Occipital lobe (tissue), 2 donors: ENCODE results near the gene SVOPL. TPM values are rescaled to one million over a fixed set of nuclear protein-coding genes. Genes with fewer than 3 reads are reported as not detected.

ENCODE experiments used
- DNase-seq: peaks from one replicate; lab custom pipeline; 2025; lab: John Stamatoyannopoulos, UW
- total RNA-seq: library from RNA; depleted of rRNA; stranded (reverse); fragments of >200 nt; gene quantifications from one replicate; pipeline ENCODE4 v1.2.3, GENCODE V29; 2014

Gene SVOPL
- total RNA-seq, 1 donor from 2014 or later: 0.78 TPM

GRCh38 chr7:138662076-138662990 lies 38.8 kb downstream of the SVOPL start:
- no peak for DNase-seq

DNA sequence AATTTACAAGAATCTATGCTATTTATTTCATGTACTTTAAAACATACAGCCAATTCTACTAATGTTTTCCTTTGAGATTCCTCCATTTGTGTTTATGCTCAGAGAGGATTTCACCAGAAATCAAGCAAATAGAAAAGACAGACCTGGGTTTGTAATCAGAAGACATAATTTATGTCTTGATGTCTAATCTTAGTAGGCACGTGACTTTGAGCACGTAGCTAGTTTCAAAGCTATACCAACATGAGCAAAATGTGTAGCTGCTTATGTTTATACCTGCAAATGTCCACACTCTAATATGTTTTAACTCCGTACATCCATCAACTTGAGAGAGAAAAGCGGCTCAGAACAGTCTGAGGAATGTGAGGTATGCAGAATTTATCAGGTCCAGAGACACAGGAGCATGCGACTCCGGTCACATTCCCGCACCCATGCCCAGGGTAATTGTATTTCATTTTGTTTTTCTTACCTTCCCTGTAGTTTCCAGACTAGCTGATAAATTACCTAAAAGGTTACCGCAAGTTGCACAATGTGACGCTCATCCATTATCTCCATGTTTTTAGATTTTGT lies 40.0 kb downstream of the SVOPL start:
- no peak for DNase-seq

GRCh38 chr7:138658889-138659288 lies 42.3 kb downstream of the SVOPL start:
- no peak for DNase-seq

DNA sequence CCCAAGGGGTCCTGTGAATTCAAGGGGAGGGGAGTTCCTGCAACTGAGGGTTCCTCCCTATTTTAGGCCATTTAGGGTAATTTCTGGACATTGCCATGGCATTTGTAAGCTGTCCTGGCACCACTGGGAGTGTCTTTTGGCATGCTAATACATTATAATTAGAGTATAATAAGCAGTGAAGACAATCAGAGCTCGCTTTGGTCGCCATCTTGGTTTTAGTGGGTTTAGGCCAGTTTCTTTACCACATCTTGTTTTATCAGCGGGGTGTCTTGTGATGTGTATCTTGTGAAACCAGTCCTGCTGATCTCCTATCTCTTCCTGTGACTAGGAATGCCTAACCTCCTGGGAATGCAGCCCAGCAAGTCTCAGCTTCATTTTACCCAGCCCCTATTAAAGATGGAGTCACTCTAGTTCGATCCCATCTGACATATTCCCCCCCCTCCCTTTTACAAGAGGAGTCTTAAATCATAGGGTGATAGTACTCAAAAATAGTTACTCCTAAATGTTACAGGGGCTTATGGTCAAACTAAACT lies 43.2 kb downstream of the SVOPL start:
- DNase-seq: no peak

GRCh38 chr7:138656952-138657351 lies 44.2 kb downstream of the SVOPL start:
- DNase-seq: no peak

DNA sequence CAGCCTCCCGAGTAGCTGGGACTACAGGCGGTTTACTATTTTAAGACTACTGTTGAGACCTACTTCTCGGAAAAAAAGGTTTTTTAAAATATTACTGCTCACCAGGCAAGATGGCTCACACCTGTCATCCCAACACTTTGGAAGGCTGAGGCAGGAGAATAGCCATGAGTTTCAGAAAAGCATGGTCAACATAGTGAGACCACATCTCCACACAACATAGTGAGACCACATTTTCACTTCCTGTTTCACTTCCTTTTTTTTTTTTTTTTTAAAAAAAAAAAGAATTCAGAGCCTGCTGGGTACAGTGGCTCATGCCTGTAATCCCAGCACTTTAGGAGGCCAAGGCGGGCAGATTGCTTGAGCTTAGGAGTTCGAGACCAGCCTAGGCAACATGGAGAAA lies 46.5 kb downstream of the SVOPL start:
- no peak for DNase-seq

DNA sequence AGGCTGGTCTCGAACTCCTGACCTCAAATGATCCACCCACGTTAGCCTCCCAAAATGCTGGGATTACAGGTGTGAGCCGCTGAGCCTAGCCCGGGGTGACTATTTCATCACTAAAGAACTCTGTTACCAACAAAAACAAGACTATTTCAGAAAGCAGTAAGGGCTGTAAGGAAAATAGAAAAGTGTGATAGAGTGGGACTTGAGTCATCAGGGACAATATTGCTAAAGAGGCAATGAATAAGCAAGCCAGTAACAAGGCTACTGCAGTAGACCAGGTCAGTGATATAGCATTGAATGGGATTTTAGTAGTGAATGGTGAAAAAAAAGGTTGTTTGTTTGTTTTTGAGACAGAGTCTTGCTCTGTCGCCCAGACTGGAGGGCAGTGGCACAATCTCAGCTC lies 51.7 kb downstream of the SVOPL start:
- no peak for DNase-seq

- no peak for DNase-seq
Measured at GRCh38 chr7:138645284-138645683, 55.9 kb downstream of the SVOPL start.

GRCh38 chr7:138632826-138633602 lies 68.1 kb downstream of the SVOPL start:
- no peak for DNase-seq

GRCh38 chr7:138632384-138632783 lies 68.8 kb downstream of the SVOPL start:
- DNase-seq: no peak

DNA sequence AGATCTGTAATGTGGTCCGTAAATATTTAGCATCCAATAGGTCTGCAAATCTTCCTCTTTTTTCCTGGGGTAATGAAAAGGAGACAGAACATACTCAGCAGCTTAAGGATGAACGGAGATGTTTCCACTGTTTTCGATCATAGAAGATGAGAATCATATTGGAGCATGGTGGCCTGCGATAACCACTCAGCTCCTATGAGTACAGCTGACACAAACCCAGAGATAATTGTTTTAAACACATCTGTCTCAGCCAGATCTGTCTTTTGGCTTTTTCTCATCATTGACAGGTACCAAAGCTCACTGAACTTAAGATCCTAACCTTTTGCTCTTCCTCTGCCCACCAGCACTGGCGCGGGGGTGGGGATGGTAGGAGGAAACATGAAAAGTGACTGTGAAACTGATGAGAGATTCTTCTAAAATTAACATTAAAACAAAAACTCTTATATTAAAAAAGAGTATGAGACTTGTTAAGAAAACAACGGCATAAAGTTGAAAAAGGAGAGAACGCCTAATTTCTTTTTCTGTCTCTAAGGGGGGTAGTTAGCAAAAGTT lies 71.0 kb downstream of the SVOPL start:
- DNase-seq: no peak

GRCh38 chr7:138627361-138627760 lies 73.8 kb downstream of the SVOPL start:
- no peak for DNase-seq

GRCh38 chr7:138626846-138627245 lies 74.3 kb downstream of the SVOPL start:
- no peak for DNase-seq

DNA sequence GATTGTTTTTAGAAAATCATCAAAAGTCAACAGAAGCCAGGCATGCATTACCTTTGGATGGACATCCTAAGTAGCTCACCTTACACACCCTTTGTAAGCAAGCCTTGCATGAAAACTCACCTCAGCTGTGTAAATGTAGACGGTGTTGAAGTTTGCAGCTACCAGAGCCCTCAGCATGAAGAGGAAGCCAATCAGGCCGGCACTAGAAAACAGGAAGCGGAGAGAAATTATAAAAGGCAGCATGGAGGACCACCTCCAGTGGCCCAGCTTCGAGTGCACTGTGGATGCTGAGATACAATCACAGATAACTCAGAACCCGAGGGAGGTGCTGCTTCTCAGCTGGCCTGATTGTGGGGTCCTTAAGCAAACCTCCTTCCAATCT lies 75.3 kb downstream of the SVOPL start:
- DNase-seq: no peak

- no peak for DNase-seq
Measured at GRCh38 chr7:138625084-138625848, 75.9 kb downstream of the SVOPL start.

- no peak for DNase-seq
Measured at GRCh38 chr7:138622841-138623240, 78.3 kb downstream of the SVOPL start.

DNA sequence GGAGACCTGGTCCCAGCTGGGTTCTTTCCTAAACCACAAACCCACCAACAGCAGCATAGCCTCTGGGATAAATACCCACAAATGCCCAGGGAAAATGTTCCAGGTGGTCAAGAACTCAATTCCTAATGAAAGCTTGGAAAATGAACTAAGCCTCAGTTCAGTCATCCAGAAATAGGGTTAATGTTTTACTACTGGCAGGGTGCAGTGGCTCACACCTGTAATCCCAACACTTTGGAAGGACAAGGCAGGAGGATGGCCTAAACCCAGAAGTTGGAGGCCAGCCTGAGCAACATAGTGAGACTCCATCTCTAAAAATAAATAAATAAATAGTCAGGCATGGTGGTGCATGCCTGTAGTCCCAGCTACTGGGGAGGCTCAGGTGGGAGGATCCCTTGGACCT lies 82.2 kb downstream of the SVOPL start:
- no peak for DNase-seq

DNA sequence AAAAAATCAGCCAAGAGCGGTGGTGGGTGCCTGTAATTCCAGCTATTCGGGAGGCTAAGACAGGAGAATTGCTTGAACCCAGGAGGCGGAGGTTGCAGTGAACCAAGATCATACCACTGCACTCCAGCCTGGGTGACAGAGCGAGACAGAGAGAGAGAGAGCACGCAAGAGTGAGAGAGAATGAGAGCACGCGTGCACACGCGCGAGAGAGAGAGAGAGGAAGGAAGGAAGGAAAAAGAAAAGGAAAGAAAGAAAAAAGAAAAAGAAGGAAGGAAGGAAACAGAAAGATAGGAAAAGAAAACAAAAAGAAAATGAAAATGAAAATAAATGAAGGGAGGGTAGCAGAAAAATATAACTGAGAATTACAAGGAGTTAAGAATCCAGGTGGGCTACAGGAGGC lies 82.7 kb downstream of the SVOPL start:
- no peak for DNase-seq

DNA sequence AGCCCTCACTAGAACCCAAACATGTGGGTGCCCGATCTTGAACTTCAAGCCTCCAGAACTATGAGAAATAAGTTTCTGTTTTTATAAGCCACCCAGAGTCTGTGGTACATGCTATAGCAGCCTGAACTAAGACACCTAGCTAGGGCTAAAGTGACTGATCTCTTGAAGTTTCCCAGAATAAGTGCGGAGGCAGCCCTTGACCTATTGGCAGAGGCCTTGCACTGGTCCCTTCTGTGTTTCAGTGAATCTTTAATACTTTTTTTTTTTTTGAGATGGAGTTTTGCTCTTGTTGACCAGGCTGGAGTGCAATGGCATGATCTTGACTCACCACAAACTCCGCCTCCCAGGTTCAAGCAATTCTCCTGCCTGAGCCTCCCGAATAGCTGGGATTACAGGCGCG lies 85.1 kb downstream of the SVOPL start:
- DNase-seq: no peak

DNA sequence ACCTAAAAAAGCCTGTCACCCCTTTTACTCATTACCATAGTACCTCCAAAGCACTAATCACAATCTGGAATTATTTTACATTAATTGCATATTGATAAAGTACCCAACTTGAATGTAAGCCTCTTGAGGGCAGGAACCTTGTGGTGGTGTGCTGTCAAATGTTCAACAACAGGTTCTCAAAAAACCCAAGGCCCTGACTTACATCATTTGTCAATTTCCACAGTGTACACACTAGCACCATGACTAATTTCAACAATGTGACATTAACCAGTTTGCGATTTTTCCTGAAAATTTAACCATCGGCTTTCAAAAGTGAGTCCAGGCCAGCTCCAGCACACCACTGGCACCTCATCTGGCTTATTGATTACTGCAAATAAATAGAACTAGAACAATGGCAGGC lies 87.5 kb downstream of the SVOPL start:
- no peak for DNase-seq

- DNase-seq: no peak
Measured at GRCh38 chr7:138610671-138611170, 90.4 kb downstream of the SVOPL start.
